HCT116 (cell line): ENCODE results near the gene SAC3D1. TPM values are rescaled to one million over a fixed set of nuclear protein-coding genes. Genes with fewer than 3 reads are reported as not detected.

ENCODE experiments used
- ATAC-seq: fragments of 200-7000 bp; cut with Tn5 transposase; 2 replicates; pipeline ENCODE4 v1.9.1; 2020; ENCODE audit warnings: mild to moderate bottlenecking, moderate library complexity
- BruUV-seq: library from RNA; stranded (reverse); fragments of 400-500 nt; replicated peaks from 2 replicates; lab custom pipeline; 2021; lab: Mats Ljungman, UMichigan
- CTCF ChIA-PET: fragments of 300-600 bp; sonication (Branson Sonifier 250); formaldehyde crosslinking; loops from one replicate; lab custom pipeline; 2021; ENCODE audit warnings: antibody characterized with exemption; lab: Charles Lee
- POLR2A ChIA-PET: fragments of 300-600, 350-600 bp; sonication (Branson Sonifier 250); formaldehyde crosslinking; loops from one replicate; lab custom pipeline; 2021; ENCODE audit warnings: antibody characterized with exemption; lab: Charles Lee
- RAD21 ChIA-PET, 2 experiments: fragments of 300-600 bp; sonication (Branson Sonifier 250); formaldehyde crosslinking; loops; one replicate each; lab custom pipeline; 2023; ENCODE audit warnings: low total read pairs in 2 of 2; ENCODE audit not compliant: uncharacterized antibody in 2 of 2, unreplicated experiment in 2 of 2, low non-redundant PET in 1 of 2; lab: Charles Lee
- DNase-seq: peaks from one replicate; pipeline ENCODE4 v3.0.0-alpha.2; 2010; ENCODE audit warnings: low read depth, low spot score
- H2AFZ ChIP-seq: fragments of 200-600 bp; shearing (Covaris generic), sonication (generic); 2 replicates; pipeline ENCODE4 v1.6.1; 2017; ENCODE audit warnings: low read depth, mixed run types, mixed read lengths, antibody characterized with exemption, low read length; ENCODE audit not compliant: poor library complexity, severe bottlenecking
- H3K27ac ChIP-seq: 2 replicates; pipeline ENCODE4 v1.5.1; 2012; ENCODE audit warnings: low read depth, low read length
- H3K27me3 ChIP-seq: fragments of 200-600 bp; sonication (generic); 2 replicates; pipeline ENCODE4 v1.6.1; 2016; ENCODE audit warnings: mixed run types, low read length, mixed read lengths; ENCODE audit not compliant: insufficient read depth
- H3K36me3 ChIP-seq, 2 experiments: fragments of 200-500 bp in 1 of 2; fragments of 200-600 bp in 1 of 2; sonication (Bioruptor generic) in 1 of 2; sonication (generic) in 1 of 2; 2 replicates each; pipeline versions ENCODE4 v1.5.1 to v1.6.1; 2014 to 2016; ENCODE audit warnings: low read length in 2 of 2, inconsistent platforms in 1 of 2, mixed read lengths in 1 of 2, mixed run types in 1 of 2; ENCODE audit not compliant: insufficient read depth in 2 of 2, control insufficient read depth in 1 of 2
- H3K4me1 ChIP-seq, 2 experiments: fragments of 200-600 bp in 1 of 2; sonication (generic) in 1 of 2; 2 replicates each; pipeline versions ENCODE4 v1.5.1 to v1.6.1; 2012 to 2017; ENCODE audit warnings: low read length in 2 of 2, inconsistent platforms in 1 of 2, mild to moderate bottlenecking in 1 of 2, mixed read lengths in 1 of 2, mixed run types in 1 of 2, moderate library complexity in 1 of 2; ENCODE audit not compliant: insufficient read depth in 2 of 2, control insufficient read depth in 1 of 2
- H3K4me2 ChIP-seq: fragments of 200-600 bp; sonication (generic); 2 replicates; pipeline ENCODE4 v1.6.1; 2017; ENCODE audit warnings: mixed run types, low read length, mixed read lengths
- H3K4me3 ChIP-seq, 2 experiments: fragments of 200-600 bp in 1 of 2; sonication (generic) in 1 of 2; replicated peaks in 1 of 2; 2 replicates each; pipeline ENCODE4 v1.5.1; 2011 to 2016; ENCODE audit warnings: low read length in 2 of 2, control low read depth in 1 of 2, low read depth in 1 of 2, mild to moderate bottlenecking in 1 of 2, mixed read lengths in 1 of 2, mixed run types in 1 of 2
- H3K79me2 ChIP-seq: fragments of 200-600 bp; sonication (generic); 2 replicates; pipeline ENCODE4 v1.6.1; 2017; ENCODE audit warnings: mild to moderate bottlenecking, mixed run types, low read length, moderate library complexity, mixed read lengths; ENCODE audit not compliant: insufficient read depth
- H3K9ac ChIP-seq: fragments of 200-600 bp; sonication (generic); 2 replicates; pipeline ENCODE4 v1.6.1; 2016; ENCODE audit warnings: low read length, mixed read lengths
- H3K9me2 ChIP-seq: fragments of 200-600 bp; sonication (generic), shearing (Covaris generic); 2 replicates; pipeline ENCODE4 v1.6.1; 2017; ENCODE audit warnings: mixed run types, mild to moderate bottlenecking, moderate library complexity; ENCODE audit not compliant: insufficient read depth
- H3K9me3 ChIP-seq, 2 experiments: fragments of 200-500 bp in 1 of 2; fragments of 200-600 bp in 1 of 2; sonication (Bioruptor generic) in 1 of 2; sonication (generic) in 1 of 2; 2 replicates each; pipeline ENCODE4 v1.6.1; 2014 to 2017; ENCODE audit warnings: low read length in 2 of 2, mixed read lengths in 2 of 2, inconsistent platforms in 1 of 2, low read depth in 1 of 2, mild to moderate bottlenecking in 1 of 2, mixed run types in 1 of 2, moderate library complexity in 1 of 2; ENCODE audit not compliant: control insufficient read depth in 1 of 2, insufficient read depth in 1 of 2
- H4K20me1 ChIP-seq: fragments of 200-600 bp; sonication (generic), shearing (Covaris generic); 2 replicates; pipeline ENCODE4 v1.6.1; 2017; ENCODE audit warnings: mixed run types, mild to moderate bottlenecking, moderate library complexity; ENCODE audit not compliant: insufficient read depth
- CBX3 ChIP-seq: IDR thresholded peaks from 2 replicates; pipeline ENCODE4 v1.6.1; 2012; ENCODE audit warnings: low read depth
- ELF1 ChIP-seq: IDR thresholded peaks from 2 replicates; pipeline ENCODE4 v1.6.1; 2012; ENCODE audit warnings: low read depth, borderline replicate concordance
- EZH2phosphoT487 ChIP-seq: fragments of 200-600 bp; IDR thresholded peaks from 2 replicates; pipeline ENCODE4 v1.6.1; 2018; ENCODE audit warnings: antibody characterized with exemption, borderline replicate concordance
- POLR2A ChIP-seq: IDR thresholded peaks from 2 replicates; pipeline ENCODE4 v1.7.0; 2011; ENCODE audit warnings: borderline replicate concordance; ENCODE audit not compliant: insufficient read depth, insufficient read length; ENCODE audit errors: extremely low read depth
- SP1 ChIP-seq: IDR thresholded peaks from 2 replicates; pipeline ENCODE4 v1.6.1; 2012; ENCODE audit warnings: low read depth
- SRF ChIP-seq: IDR thresholded peaks from 2 replicates; pipeline ENCODE4 v1.6.1; 2012; ENCODE audit warnings: low read depth
- TCF7L2 ChIP-seq: IDR thresholded peaks from 2 replicates; pipeline ENCODE4 v1.7.0; 2011; ENCODE audit warnings: borderline replicate concordance, inconsistent platforms; ENCODE audit not compliant: insufficient read depth, insufficient read length; ENCODE audit errors: extremely low read depth
- YY1 ChIP-seq: IDR thresholded peaks from 2 replicates; pipeline ENCODE4 v1.6.1; 2011; ENCODE audit warnings: low read length, low read depth, moderate library complexity, mild to moderate bottlenecking; ENCODE audit not compliant: insufficient replicate concordance; ENCODE audit errors: extremely low read depth
- ZNF274 ChIP-seq: fragments of 200-500 bp; sonication (Bioruptor generic); IDR thresholded peaks from 2 replicates; pipeline ENCODE4 v1.6.1; 2014; ENCODE audit warnings: mild to moderate bottlenecking, low read depth, low read length, inconsistent platforms
- intact Hi-C: fragments of 100-400 bp; cut with micrococcal nuclease; formaldehyde crosslinking; loops from 2 replicates; pipeline ENCODE4 v1.10.0; 2022
- total RNA-seq: library from RNA; stranded (reverse); gene quantifications from one replicate; pipeline ENCODE4 v1.2.1, GENCODE V29; 2021; ENCODE audit not compliant: unreplicated experiment
- TF ChIP-seq, protein P1 (sequence below): IDR thresholded peaks from 2 replicates; pipeline ENCODE4 v1.6.1; 2012; ENCODE audit warnings: low read depth
- TF ChIP-seq, protein P2 (sequence below): IDR thresholded peaks from 2 replicates; pipeline ENCODE4 v1.6.1; 2012
- TF ChIP-seq, protein P3 (sequence below), 3 experiments: fragments of 200-600 bp in 1 of 3; sonication (generic) in 1 of 3; IDR thresholded peaks in 2 of 3; conservative IDR thresholded peaks in 1 of 3; 2 replicates each; pipeline ENCODE4 v1.5.1; 2012 to 2017; ENCODE audit warnings: low read depth in 2 of 3, low read length in 2 of 3, antibody characterized with exemption in 1 of 3, borderline replicate concordance in 1 of 3, control low read depth in 1 of 3, mild to moderate bottlenecking in 1 of 3, mixed read lengths in 1 of 3, mixed run types in 1 of 3, moderate library complexity in 1 of 3; ENCODE audit not compliant: insufficient read depth in 1 of 3
- TF ChIP-seq, protein P4 (sequence below): IDR thresholded peaks from 2 replicates; pipeline ENCODE4 v1.6.1; 2012

Gene SAC3D1
- total RNA-seq, 1 experiment from 2014 or later = 36.9 TPM

- intact Hi-C loops = loop anchor here (5.0 kb wide), 1 partner anchor 151 kb away; no protein-coding TSS in a partner anchor
- Histone ChIP-seq H3K79me2 (no peaks in the 10 kb centered on the region), H3K4me3 (no peak overlapping the region), H3K9ac (no peak overlapping the region), H3K4me1 (peaks cover 13 to 40% of the 10 kb centered on the region in 2 experiments; a peak in 3 of 4 replicates), H3K36me3 (no peaks in the 10 kb centered on the region), H3K27me3 (no peaks in the 10 kb centered on the region), H3K9me3 (no peaks in the 10 kb centered on the region), H2AFZ (peak overlapping the region; percentile 65), H3K4me2 (peak overlapping the region; percentile 39), H3K9me2 (no peaks in the 10 kb centered on the region), H3K27ac (no peak overlapping the region), H4K20me1 (no peaks in the 10 kb centered on the region)
- DNase-seq (no peak), ATAC-seq (peak; percentile 46; the same call in 1 of the 2 replicates)
- CTCF ChIA-PET = interaction anchor here (1.3 to 3.8 kb wide), 3 partner anchors 16 to 154 kb away, joined by 3 to 21 read pairs (median 5); partner anchors contain the start of genes ARL2 and CDC42BPG
- RAD21 ChIA-PET = no interaction called here
- POLR2A ChIA-PET = interaction anchor here (1.0 to 2.7 kb wide), 2 partner anchors 8 to 15 kb away, joined by 3 to 15 read pairs; partner anchors contain the start of gene ARL2
- TF ChIP-seq POLR2A (no peak), YY1 (peak; percentile 80), ELF1 (no peak), ZNF274 (no peak), TCF7L2 (no peak), SRF (peak; percentile 92), EZH2phosphoT487 (no peak), SP1 (0 out of 2 replicates have a peak, but pooled peaks have one; percentile 12), CBX3 (peak; percentile 76; the same call in 1 of the 2 replicates)
- TF ChIP-seq, protein P1, sequence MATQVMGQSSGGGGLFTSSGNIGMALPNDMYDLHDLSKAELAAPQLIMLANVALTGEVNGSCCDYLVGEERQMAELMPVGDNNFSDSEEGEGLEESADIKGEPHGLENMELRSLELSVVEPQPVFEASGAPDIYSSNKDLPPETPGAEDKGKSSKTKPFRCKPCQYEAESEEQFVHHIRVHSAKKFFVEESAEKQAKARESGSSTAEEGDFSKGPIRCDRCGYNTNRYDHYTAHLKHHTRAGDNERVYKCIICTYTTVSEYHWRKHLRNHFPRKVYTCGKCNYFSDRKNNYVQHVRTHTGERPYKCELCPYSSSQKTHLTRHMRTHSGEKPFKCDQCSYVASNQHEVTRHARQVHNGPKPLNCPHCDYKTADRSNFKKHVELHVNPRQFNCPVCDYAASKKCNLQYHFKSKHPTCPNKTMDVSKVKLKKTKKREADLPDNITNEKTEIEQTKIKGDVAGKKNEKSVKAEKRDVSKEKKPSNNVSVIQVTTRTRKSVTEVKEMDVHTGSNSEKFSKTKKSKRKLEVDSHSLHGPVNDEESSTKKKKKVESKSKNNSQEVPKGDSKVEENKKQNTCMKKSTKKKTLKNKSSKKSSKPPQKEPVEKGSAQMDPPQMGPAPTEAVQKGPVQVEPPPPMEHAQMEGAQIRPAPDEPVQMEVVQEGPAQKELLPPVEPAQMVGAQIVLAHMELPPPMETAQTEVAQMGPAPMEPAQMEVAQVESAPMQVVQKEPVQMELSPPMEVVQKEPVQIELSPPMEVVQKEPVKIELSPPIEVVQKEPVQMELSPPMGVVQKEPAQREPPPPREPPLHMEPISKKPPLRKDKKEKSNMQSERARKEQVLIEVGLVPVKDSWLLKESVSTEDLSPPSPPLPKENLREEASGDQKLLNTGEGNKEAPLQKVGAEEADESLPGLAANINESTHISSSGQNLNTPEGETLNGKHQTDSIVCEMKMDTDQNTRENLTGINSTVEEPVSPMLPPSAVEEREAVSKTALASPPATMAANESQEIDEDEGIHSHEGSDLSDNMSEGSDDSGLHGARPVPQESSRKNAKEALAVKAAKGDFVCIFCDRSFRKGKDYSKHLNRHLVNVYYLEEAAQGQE = no peak
- TF ChIP-seq, protein P2, sequence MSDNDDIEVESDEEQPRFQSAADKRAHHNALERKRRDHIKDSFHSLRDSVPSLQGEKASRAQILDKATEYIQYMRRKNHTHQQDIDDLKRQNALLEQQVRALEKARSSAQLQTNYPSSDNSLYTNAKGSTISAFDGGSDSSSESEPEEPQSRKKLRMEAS = peak; percentile 18; the same call in 1 of the 2 replicates
- TF ChIP-seq, protein P3, sequence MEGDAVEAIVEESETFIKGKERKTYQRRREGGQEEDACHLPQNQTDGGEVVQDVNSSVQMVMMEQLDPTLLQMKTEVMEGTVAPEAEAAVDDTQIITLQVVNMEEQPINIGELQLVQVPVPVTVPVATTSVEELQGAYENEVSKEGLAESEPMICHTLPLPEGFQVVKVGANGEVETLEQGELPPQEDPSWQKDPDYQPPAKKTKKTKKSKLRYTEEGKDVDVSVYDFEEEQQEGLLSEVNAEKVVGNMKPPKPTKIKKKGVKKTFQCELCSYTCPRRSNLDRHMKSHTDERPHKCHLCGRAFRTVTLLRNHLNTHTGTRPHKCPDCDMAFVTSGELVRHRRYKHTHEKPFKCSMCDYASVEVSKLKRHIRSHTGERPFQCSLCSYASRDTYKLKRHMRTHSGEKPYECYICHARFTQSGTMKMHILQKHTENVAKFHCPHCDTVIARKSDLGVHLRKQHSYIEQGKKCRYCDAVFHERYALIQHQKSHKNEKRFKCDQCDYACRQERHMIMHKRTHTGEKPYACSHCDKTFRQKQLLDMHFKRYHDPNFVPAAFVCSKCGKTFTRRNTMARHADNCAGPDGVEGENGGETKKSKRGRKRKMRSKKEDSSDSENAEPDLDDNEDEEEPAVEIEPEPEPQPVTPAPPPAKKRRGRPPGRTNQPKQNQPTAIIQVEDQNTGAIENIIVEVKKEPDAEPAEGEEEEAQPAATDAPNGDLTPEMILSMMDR (IDR thresholded peaks at IDR 0.05 in 2 of 3, conservative IDR thresholded peaks at IDR 0.05 in 1 of 3; ENCODE audit: borderline replicate concordance in 1 of 3, insufficient read depth in 1 of 3, low read depth in 2 of 3, low read length in 2 of 3) = no peak
- TF ChIP-seq, protein P4, sequence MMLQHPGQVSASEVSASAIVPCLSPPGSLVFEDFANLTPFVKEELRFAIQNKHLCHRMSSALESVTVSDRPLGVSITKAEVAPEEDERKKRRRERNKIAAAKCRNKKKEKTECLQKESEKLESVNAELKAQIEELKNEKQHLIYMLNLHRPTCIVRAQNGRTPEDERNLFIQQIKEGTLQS = no peak
- BruUV-seq = no TSS peak
Measured at GRCh38 chr11:64998141-64998540, 42.9 kb upstream of the SAC3D1 start.
